ENCODE data around the gene ADGRA1. TPM values are rescaled to one million over a fixed set of nuclear protein-coding genes. Genes with fewer than 3 reads are reported as not detected.
A peak's percentile ranks its signal among the peaks of the same experiment; 100 is the strongest.

The ADGRA1 gene
- total and polyA plus RNA-seq, 2 donors (not counting 3 experiments of a cell fraction or from before 2014, with no cell fraction given), result not detected

GRCh38 chr10:133124357-133125211 lies 36.9 kb downstream of the ADGRA1 start:
- no peaks in the 10 kb centered on the region for H4K20me1 ChIP-seq (replicated peaks; ENCODE audit: control insufficient read depth, extremely low read depth, insufficient read depth, low read length)
- intact Hi-C loops (cut with micrococcal nuclease) (loop anchor here (1.0 to 2.0 kb wide), 3 partner anchors 220 to 470 kb away; no protein-coding TSS in a partner anchor), dilution Hi-C loops (cut with MboI; ENCODE audit: extremely low pct_ligation_motif_present, low sequenced_read_pairs) (no loop called here)
- DNase-seq (ENCODE audit: low read depth, low spot score) (peak; percentile 9), FAIRE-seq (no peak)
- TF ChIP-seq POLR2A (IDR thresholded peaks at IDR 0.05; ENCODE audit: low read depth, low read length) (no peak), EZH2 (IDR thresholded peaks at IDR 0.05; ENCODE audit: borderline replicate concordance, low read depth, low read length, severe bottlenecking) (no peak), POLR2AphosphoS5 (IDR thresholded peaks at IDR 0.05; ENCODE audit: insufficient read depth, low read depth, low read length) (no peak), CTCF (IDR thresholded peaks at IDR 0.05; ENCODE audit: extremely low read depth in 1 of 2, insufficient read depth in 1 of 2, low read depth in 1 of 2, low read length in 2 of 2) (peak; percentile 19 to 65)
- POLR2A ChIA-PET, result no interaction called here
- no TSS peak for BruUV-seq (replicated peaks)
- H3K4me3 ChIP-seq (replicated peaks in 1 of 3; ENCODE audit: insufficient read depth in 1 of 3, low read depth in 1 of 3, low read length in 3 of 3), result no peak overlapping the region
- CTCF ChIA-PET, result interaction anchor here (0.6 to 1.8 kb wide), 3 partner anchors 185 to 469 kb away, joined by 3 to 5 read pairs (median 4); no protein-coding TSS in a partner anchor
- no peaks in the 10 kb centered on the region for H3K9me1 ChIP-seq (replicated peaks; ENCODE audit: control insufficient read depth, extremely low read depth, insufficient read depth, low read length)
- H3K9ac ChIP-seq (replicated peaks; ENCODE audit: extremely low read depth, insufficient read depth, low read length), result no peak overlapping the region
- H3K36me3 ChIP-seq (ENCODE audit: control insufficient read depth in 2 of 2, extremely low read depth in 1 of 2, insufficient read depth in 2 of 2, low read length in 2 of 2), result no peaks in the 10 kb centered on the region
- no peak overlapping the region for H3K4me2 ChIP-seq (ENCODE audit: insufficient read depth, low read length)
- no peaks in the 10 kb centered on the region for H3K27me3 ChIP-seq (ENCODE audit: control insufficient read depth in 2 of 2, insufficient read depth in 2 of 2, low read length in 2 of 2)
- H2AFZ ChIP-seq (ENCODE audit: low read depth, low read length), result no peak overlapping the region
- H3K79me2 ChIP-seq (ENCODE audit: control insufficient read depth, insufficient read depth, low read length), result no peaks in the 10 kb centered on the region
- H3K27ac ChIP-seq (ENCODE audit: insufficient read depth, low read depth, low read length), result no peak overlapping the region
- H3K4me1 ChIP-seq (ENCODE audit: control insufficient read depth, extremely low read depth, insufficient read depth, low read length), result no peaks in the 10 kb centered on the region
- H3K9me3 ChIP-seq (replicated peaks; ENCODE audit: control insufficient read depth, insufficient read depth, low read length), result no peaks in the 10 kb centered on the region
